ENCODE results near the gene FOXD4L1. TPM values are rescaled to one million over a fixed set of nuclear protein-coding genes. Genes with fewer than 3 reads are reported as not detected.
"Not testable (repeated sequence)": the region's sequence is repeated elsewhere in the genome, so short reads cannot be mapped to it uniquely, and the experiment has no call there.

The FOXD4L1 gene
- under 1 TPM; 0.15 to 0.22 TPM for total RNA-seq
- polyA plus RNA-seq (2013, experiment 1 of 2), result 0.11 TPM
- not detected for polyA plus RNA-seq (2013, experiment 2 of 2)
- long read RNA-seq, experiment 1, result 0 reads
- long read RNA-seq, experiment 2, result 0 reads
- long read RNA-seq, experiment 3, result 0 reads
- long read RNA-seq, experiment 4, result 0 reads

GRCh38 chr2:113498365-113498764 is at the start of gene FOXD4L1:
Gene FOXD4L1, plus strand, starts transcription at chr2:113498665. Its CDS starts 592 bp downstream, at chr2:113499257.
- not testable (repeated sequence) for H3K9ac ChIP-seq (ENCODE audit: extremely low read depth, low read length, poor library complexity, severe bottlenecking); H3K9me3 Mint-ChIP-seq; H3K27ac Mint-ChIP-seq; H3K27ac ChIP-seq (ENCODE audit: low read depth, low read length); DNase-seq; H3K9me3 ChIP-seq (ENCODE audit: control insufficient read depth, low read length); H3K4me1 ChIP-seq (ENCODE audit: control insufficient read depth, insufficient read depth, low read length); H3K36me3 ChIP-seq (ENCODE audit: control insufficient read depth, insufficient read depth, low read length); H3K4me1 Mint-ChIP-seq; H3K4me3 ChIP-seq (ENCODE audit: low read length); H3K36me3 Mint-ChIP-seq (ENCODE audit: low read depth)
- H3K27me3 ChIP-seq (ENCODE audit: control insufficient read depth, insufficient read depth, low read length, poor library complexity, severe bottlenecking), result peaks cover 40% of the 10 kb centered on the region
- 22% methylated on average over 1 of the region's 4 CpGs; no CpG with 5 or more reads in 1 of the 2 experiments for WGBS, 2 experiments (ENCODE audit: insufficient coverage in 1 of 2, insufficient read length in 1 of 2)
- peak within 1 kb of the TSS; percentile 19 for H3K4me3 Mint-ChIP-seq
- H3K27me3 Mint-ChIP-seq (ENCODE audit: insufficient read depth), result peaks cover 51% of the 10 kb centered on the region

DNA sequence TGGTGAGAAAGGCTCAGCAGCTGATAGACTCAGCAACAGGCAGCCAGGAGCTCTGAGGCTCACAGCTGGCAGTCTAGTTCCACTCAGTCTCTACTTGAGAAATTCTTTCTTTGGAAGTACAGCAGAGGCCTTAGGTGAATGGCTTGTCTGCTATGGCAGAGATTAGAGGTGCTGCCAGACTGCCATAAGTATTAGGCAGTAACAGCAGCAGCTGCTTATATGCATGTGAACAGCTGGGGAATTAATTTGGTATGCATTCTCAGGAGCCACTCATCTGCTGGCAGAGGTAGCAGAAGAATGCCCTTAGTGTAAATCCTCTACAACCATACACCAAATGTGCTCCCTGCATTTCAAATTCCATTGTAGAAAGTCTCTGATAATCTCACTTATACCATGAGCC is 32.7 kb upstream of the FOXD4L1 start:
- H3K27ac ChIP-seq (ENCODE audit: low read depth, low read length); H3K4me3 ChIP-seq (ENCODE audit: low read length); DNase-seq; H3K27me3 ChIP-seq (ENCODE audit: control insufficient read depth, insufficient read depth, low read length, poor library complexity, severe bottlenecking); H3K27ac Mint-ChIP-seq; H3K4me1 ChIP-seq (ENCODE audit: control insufficient read depth, insufficient read depth, low read length); H3K9me3 Mint-ChIP-seq; H3K4me1 Mint-ChIP-seq; H3K36me3 Mint-ChIP-seq (ENCODE audit: low read depth); H3K4me3 Mint-ChIP-seq; H3K9me3 ChIP-seq (ENCODE audit: control insufficient read depth, low read length); H3K36me3 ChIP-seq (ENCODE audit: control insufficient read depth, insufficient read depth, low read length); H3K27me3 Mint-ChIP-seq (ENCODE audit: insufficient read depth); H3K9ac ChIP-seq (ENCODE audit: extremely low read depth, low read length, poor library complexity, severe bottlenecking): not testable (repeated sequence)

DNA sequence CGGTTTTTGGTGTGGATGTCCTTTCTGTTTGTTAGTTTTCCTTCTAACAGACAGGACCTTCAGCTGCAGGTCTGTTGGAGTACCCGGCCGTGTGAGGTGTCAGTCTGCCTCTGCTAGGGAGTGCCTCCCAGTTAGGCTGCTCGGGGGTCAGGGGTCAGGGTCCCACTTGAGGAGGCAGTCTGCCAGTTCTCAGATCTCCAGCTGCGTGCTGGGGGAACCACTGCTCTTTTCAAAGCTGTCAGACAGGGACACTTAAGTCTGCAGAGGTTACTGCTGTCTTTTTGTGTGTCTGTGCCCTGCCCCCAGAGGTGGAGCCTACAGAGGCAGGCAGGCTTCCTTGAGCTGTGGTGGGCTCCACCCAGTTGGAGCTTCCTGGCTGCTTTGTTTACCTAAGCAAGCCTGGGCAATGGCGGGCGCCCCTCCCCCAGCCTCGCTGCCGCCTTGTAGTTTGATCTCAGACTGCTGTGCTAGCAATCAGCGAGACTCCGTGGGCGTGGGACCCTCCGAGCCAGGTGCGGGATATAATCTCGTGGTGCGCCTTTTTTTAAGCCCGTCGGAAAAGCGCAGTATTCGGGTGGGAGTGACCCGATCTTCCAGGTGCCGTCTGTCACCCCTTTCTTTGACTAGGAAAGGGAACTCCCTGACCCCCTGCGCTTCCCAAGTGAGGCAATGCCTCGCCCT is 21.6 kb upstream of the FOXD4L1 start:
- not testable (repeated sequence) for H3K4me1 ChIP-seq (ENCODE audit: control insufficient read depth, insufficient read depth, low read length); H3K9ac ChIP-seq (ENCODE audit: extremely low read depth, low read length, poor library complexity, severe bottlenecking); H3K4me1 Mint-ChIP-seq; H3K27ac ChIP-seq (ENCODE audit: low read depth, low read length); H3K4me3 ChIP-seq (ENCODE audit: low read length); H3K27ac Mint-ChIP-seq; H3K27me3 ChIP-seq (ENCODE audit: control insufficient read depth, insufficient read depth, low read length, poor library complexity, severe bottlenecking); H3K9me3 Mint-ChIP-seq; H3K36me3 ChIP-seq (ENCODE audit: control insufficient read depth, insufficient read depth, low read length); H3K27me3 Mint-ChIP-seq (ENCODE audit: insufficient read depth); H3K9me3 ChIP-seq (ENCODE audit: control insufficient read depth, low read length)
- 33 to 72% methylated on average over 1 to 13 of the region's 24 CpGs for WGBS, 2 experiments (ENCODE audit: insufficient coverage in 1 of 2, insufficient read length in 1 of 2)
- Mint-ChIP-seq H3K4me3 (peak overlapping the region; percentile 47), H3K36me3 (ENCODE audit: low read depth) (peaks cover 19% of the 10 kb centered on the region)
- peak; percentile 61 for DNase-seq

GRCh38 chr2:113496527-113496926 is 1.9 kb upstream of the FOXD4L1 start:
- H3K4me3 ChIP-seq (ENCODE audit: low read length); H3K4me3 Mint-ChIP-seq; H3K27ac Mint-ChIP-seq; H3K9ac ChIP-seq (ENCODE audit: extremely low read depth, low read length, poor library complexity, severe bottlenecking); H3K4me1 ChIP-seq (ENCODE audit: control insufficient read depth, insufficient read depth, low read length); H3K36me3 Mint-ChIP-seq (ENCODE audit: low read depth); H3K9me3 Mint-ChIP-seq; DNase-seq; H3K9me3 ChIP-seq (ENCODE audit: control insufficient read depth, low read length); H3K36me3 ChIP-seq (ENCODE audit: control insufficient read depth, insufficient read depth, low read length); H3K27ac ChIP-seq (ENCODE audit: low read depth, low read length); H3K4me1 Mint-ChIP-seq: not testable (repeated sequence)
- 88% methylated on average over 9 of the region's 13 CpGs; no CpG with 5 or more reads in 1 of the 2 experiments for WGBS, 2 experiments (ENCODE audit: insufficient coverage in 1 of 2, insufficient read length in 1 of 2)
- H3K27me3 ChIP-seq (ENCODE audit: control insufficient read depth, insufficient read depth, low read length, poor library complexity, severe bottlenecking), result peaks cover 23% of the 10 kb centered on the region
- H3K27me3 Mint-ChIP-seq (ENCODE audit: insufficient read depth), result peaks cover 36% of the 10 kb centered on the region

DNA sequence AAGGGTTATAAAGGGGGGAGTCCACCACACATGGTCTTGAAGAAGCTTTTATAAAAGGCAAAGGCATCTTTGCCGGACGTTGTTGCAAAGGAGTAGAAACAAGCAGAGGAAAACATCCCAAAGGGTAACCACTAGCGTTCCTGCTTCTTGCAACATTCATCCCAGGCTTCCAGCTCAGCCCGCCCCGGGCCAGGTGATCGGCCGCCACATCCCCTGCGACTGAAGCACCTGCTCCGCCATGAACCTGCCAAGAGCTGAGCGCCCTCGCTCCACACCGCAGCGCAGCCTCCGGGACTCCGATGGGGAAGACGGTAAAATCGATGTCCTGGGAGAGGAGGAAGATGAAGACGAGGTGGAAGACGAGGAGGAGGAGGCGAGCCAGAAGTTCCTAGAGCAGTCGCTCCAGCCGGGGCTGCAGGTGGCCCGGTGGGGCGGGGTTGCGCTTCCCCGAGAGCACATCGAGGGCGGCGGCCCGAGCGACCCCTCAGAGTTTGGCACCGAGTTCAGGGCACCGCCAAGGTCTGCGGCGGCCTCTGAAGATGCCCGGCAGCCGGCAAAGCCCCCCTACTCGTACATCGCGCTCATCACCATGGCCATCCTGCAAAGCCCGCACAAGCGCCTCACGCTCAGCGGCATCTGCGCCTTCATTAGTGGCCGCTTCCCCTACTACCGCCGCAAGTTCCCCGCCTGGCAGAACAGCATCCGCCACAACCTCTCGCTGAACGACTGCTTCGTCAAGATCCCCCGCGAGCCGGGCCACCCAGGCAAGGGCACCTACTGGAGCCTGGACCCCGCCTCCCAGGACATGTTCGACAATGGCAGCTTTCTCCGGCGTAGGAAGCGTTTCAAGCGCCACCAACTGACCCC is 787 bp downstream of the FOXD4L1 start:
- 0 to 5% methylated on average over 6 to 31 of the region's 62 CpGs for WGBS, 2 experiments (ENCODE audit: insufficient coverage in 1 of 2, insufficient read length in 1 of 2)
- not testable (repeated sequence) for H3K27ac ChIP-seq (ENCODE audit: low read depth, low read length); H3K4me1 Mint-ChIP-seq; H3K27ac Mint-ChIP-seq; H3K36me3 ChIP-seq (ENCODE audit: control insufficient read depth, insufficient read depth, low read length); H3K9ac ChIP-seq (ENCODE audit: extremely low read depth, low read length, poor library complexity, severe bottlenecking); H3K4me1 ChIP-seq (ENCODE audit: control insufficient read depth, insufficient read depth, low read length); H3K4me3 ChIP-seq (ENCODE audit: low read length); H3K36me3 Mint-ChIP-seq (ENCODE audit: low read depth); H3K9me3 Mint-ChIP-seq; H3K9me3 ChIP-seq (ENCODE audit: control insufficient read depth, low read length)
- H3K27me3 ChIP-seq (ENCODE audit: control insufficient read depth, insufficient read depth, low read length, poor library complexity, severe bottlenecking), result peaks cover 49% of the 10 kb centered on the region
- peaks cover 58% of the 10 kb centered on the region for H3K27me3 Mint-ChIP-seq (ENCODE audit: insufficient read depth)
- peak overlapping the region; percentile 19 for H3K4me3 Mint-ChIP-seq
- DNase-seq, result peak; percentile 54

DNA sequence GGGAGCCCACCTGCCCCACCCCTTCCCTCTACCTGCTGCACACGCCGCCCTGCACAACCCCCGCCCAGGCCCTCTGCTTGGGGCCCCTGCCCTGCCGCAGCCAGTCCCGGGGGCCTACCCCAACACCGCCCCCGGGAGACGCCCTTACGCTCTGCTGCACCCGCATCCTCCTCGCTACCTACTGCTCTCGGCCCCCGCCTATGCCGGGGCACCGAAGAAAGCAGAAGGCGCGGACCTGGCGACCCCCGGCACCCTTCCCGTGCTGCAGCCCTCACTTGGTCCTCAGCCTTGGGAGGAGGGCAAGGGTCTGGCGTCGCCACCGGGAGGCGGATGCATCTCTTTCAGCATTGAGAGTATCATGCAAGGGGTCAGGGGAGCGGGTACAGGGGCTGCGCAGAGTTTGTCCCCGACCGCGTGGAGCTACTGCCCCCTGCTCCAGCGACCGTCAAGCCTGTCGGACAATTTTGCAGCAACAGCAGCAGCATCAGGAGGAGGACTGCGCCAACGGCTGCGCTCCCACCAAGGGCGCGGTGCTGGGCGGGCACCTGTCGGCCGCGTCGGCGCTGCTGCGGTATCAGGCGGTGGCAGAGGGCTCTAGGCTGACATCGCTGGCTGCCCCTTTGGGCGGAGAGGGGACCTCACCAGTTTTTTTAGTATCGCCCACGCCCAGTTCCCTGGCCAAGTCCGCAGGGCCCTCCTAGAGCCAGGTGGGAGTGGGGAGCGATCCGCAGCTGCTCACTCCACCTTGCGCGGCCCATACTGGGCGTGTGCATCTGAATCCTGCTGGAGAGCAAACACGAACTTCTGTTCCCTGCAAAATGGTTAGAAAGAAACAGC is 1.6 kb downstream of the FOXD4L1 start:
- H3K4me1 Mint-ChIP-seq; H3K9me3 Mint-ChIP-seq; H3K4me3 Mint-ChIP-seq; DNase-seq; H3K27ac ChIP-seq (ENCODE audit: low read depth, low read length); H3K27ac Mint-ChIP-seq; H3K9ac ChIP-seq (ENCODE audit: extremely low read depth, low read length, poor library complexity, severe bottlenecking); H3K36me3 Mint-ChIP-seq (ENCODE audit: low read depth); H3K36me3 ChIP-seq (ENCODE audit: control insufficient read depth, insufficient read depth, low read length); H3K4me3 ChIP-seq (ENCODE audit: low read length); H3K4me1 ChIP-seq (ENCODE audit: control insufficient read depth, insufficient read depth, low read length); H3K9me3 ChIP-seq (ENCODE audit: control insufficient read depth, low read length): not testable (repeated sequence)
- 3% methylated on average over 41 of the region's 56 CpGs; no CpG with 5 or more reads in 1 of the 2 experiments for WGBS, 2 experiments (ENCODE audit: insufficient coverage in 1 of 2, insufficient read length in 1 of 2)
- peaks cover 63% of the 10 kb centered on the region for H3K27me3 Mint-ChIP-seq (ENCODE audit: insufficient read depth)
- peaks cover 55% of the 10 kb centered on the region for H3K27me3 ChIP-seq (ENCODE audit: control insufficient read depth, insufficient read depth, low read length, poor library complexity, severe bottlenecking)

Data from endodermal cell (in vitro differentiated cells).